T-cell (primary cell): Measurements from ENCODE around the gene NKX1-1. TPM values are rescaled to one million over a fixed set of nuclear protein-coding genes. Genes with fewer than 3 reads are reported as not detected.
"Not testable (repeated sequence)": the region's sequence is repeated elsewhere in the genome, so short reads cannot be mapped to it uniquely, and the experiment has no call there.

ENCODE experiments used
- ATAC-seq, 4 experiments: fragments of 200-7000 bp in 3 of 4; fragments of 150-1000 bp in 1 of 4; cut with Tn5 transposase; replicated peaks in 1 of 4; 1 replicate in 3 of 4; 2 replicates in 1 of 4; pipeline ENCODE4 v1.10.0; 2021; ENCODE audit warnings: moderate library complexity in 3 of 4, mild to moderate bottlenecking in 2 of 4, moderate number of reproducible peaks in 1 of 4
- CTCF ChIA-PET, 2 donors: fragments of 300-600 bp; sonication (Branson Sonifier 250); formaldehyde crosslinking; loops; one replicate each; lab custom pipeline; 2022; ENCODE audit warnings: antibody characterized with exemption in 2 of 2; lab: Charles Lee
- POLR2A ChIA-PET, 2 donors: fragments of 300-600 bp; sonication (Branson Sonifier 250); formaldehyde crosslinking; loops; one replicate each; lab custom pipeline; 2022; ENCODE audit warnings: antibody characterized with exemption in 2 of 2; lab: Charles Lee
- DNase-seq, 35 experiments: peaks; one replicate each; pipeline versions ENCODE4 v3.0.0 to v3.0.0-alpha.2; 2013 to 2023
- H3K27ac ChIP-seq: one replicate; pipeline ENCODE4 v1.5.1; 2013; ENCODE audit warnings: low read length
- H3K27me3 ChIP-seq, 2 experiments: replicated peaks in 1 of 2; 1 replicate in 1 of 2; 2 replicates in 1 of 2; pipeline versions ENCODE4 v1.6.1 to v1.7.0; 2013; ENCODE audit warnings: low read length in 1 of 2, mixed read lengths in 1 of 2; ENCODE audit not compliant: control insufficient read depth in 2 of 2, insufficient read depth in 2 of 2; ENCODE audit errors: extremely low read depth in 1 of 2
- H3K36me3 ChIP-seq, 2 donors: 1 replicate in 1 of 2; 2 replicates in 1 of 2; pipeline versions ENCODE4 v1.6.1 to v1.7.0; 2013; ENCODE audit warnings: low read length in 1 of 2; ENCODE audit not compliant: control insufficient read depth in 2 of 2, insufficient read depth in 1 of 2; ENCODE audit errors: extremely low read depth in 1 of 2
- H3K4me1 ChIP-seq, 2 experiments: 1 replicate in 1 of 2; 2 replicates in 1 of 2; pipeline versions ENCODE4 v1.6.1 to v1.7.0; 2013; ENCODE audit warnings: low read length in 2 of 2, mixed read lengths in 1 of 2; ENCODE audit not compliant: insufficient read depth in 2 of 2, control insufficient read depth in 1 of 2; ENCODE audit errors: extremely low read depth in 1 of 2
- H3K4me3 ChIP-seq, 2 donors: 1 replicate in 1 of 2; 2 replicates in 1 of 2; pipeline versions ENCODE4 v1.5.1 to v1.7.0; 2013; ENCODE audit warnings: mild to moderate bottlenecking in 2 of 2, low read length in 1 of 2, moderate library complexity in 1 of 2; ENCODE audit not compliant: control insufficient read depth in 1 of 2; ENCODE audit errors: extremely low read depth in 1 of 2
- H3K9me3 ChIP-seq: 2 replicates; pipeline ENCODE4 v1.7.0; 2013
- H3K27ac Mint-ChIP-seq, 2 donors: one replicate each; pipeline ENCODE4 v1.8.0; 2020 to 2021; ENCODE audit warnings: mild to moderate bottlenecking in 2 of 2, mixed read lengths in 2 of 2
- H3K27me3 Mint-ChIP-seq, 2 donors: one replicate each; pipeline ENCODE4 v1.8.0; 2021 to 2022; ENCODE audit warnings: mixed read lengths in 2 of 2
- H3K36me3 Mint-ChIP-seq: one replicate; pipeline ENCODE4 v1.8.0; 2021; ENCODE audit warnings: mixed read lengths
- H3K4me1 Mint-ChIP-seq, 3 donors: one replicate each; pipeline ENCODE4 v1.8.0; 2020 to 2022; ENCODE audit warnings: mixed read lengths in 3 of 3, mild to moderate bottlenecking in 1 of 3
- H3K4me3 Mint-ChIP-seq, 3 donors: one replicate each; pipeline ENCODE4 v1.8.0; 2020 to 2022; ENCODE audit warnings: mild to moderate bottlenecking in 3 of 3, mixed read lengths in 3 of 3, moderate library complexity in 3 of 3
- H3K9me3 Mint-ChIP-seq, 3 donors: one replicate each; pipeline ENCODE4 v1.8.0; 2020 to 2022; ENCODE audit warnings: mixed read lengths in 3 of 3
- WGBS: methylation state at CpG from one replicate; pipeline ENCODE4 v1.1.5; 2013; ENCODE audit warnings: missing lambda C conversion rate; ENCODE audit not compliant: insufficient coverage; 5-methylcytosine and 5-hydroxymethylcytosine counted together
- total RNA-seq, 35 experiments: library from RNA in 6 of 35; stranded (reverse) in 6 of 35; fragments of 120-200 nt in 1 of 35; gene quantifications; one replicate each; pipeline versions ENCODE4 v1.2.1 to v1.2.4 and lab custom pipeline; 2013 to 2026

NKX1-1 gene
- total RNA-seq, 5 donors from 2014 or later (not counting 1 experiment from before 2014, with no cell fraction given): not detected

- H3K27me3 Mint-ChIP-seq: peaks cover 9 to 13% of the 10 kb centered on the region in 2 donors
- H3K36me3 Mint-ChIP-seq, DNase-seq, H3K36me3 ChIP-seq, H3K4me3 Mint-ChIP-seq, CTCF ChIA-PET, H3K4me3 ChIP-seq, H3K27ac ChIP-seq, H3K4me1 Mint-ChIP-seq, H3K9me3 ChIP-seq, POLR2A ChIA-PET, ATAC-seq, H3K9me3 Mint-ChIP-seq, H3K27ac Mint-ChIP-seq, H3K4me1 ChIP-seq: not testable (repeated sequence)
- H3K27me3 ChIP-seq: peaks cover 0 to 36% of the 10 kb centered on the region in 2 experiments
- 80% methylated on average over 3 of the region's 4 CpGs for WGBS
These were observed 37.5 kb upstream of the NKX1-1 start for GRCh38 chr4:1443688-1444172.

GRCh38 chr4:1427010-1427409, 20.8 kb upstream of the NKX1-1 start:
- H3K4me1 ChIP-seq: no peaks in the 10 kb centered on the region
- CTCF ChIA-PET: no interaction called here

GRCh38 chr4:1421657-1422056, 15.4 kb upstream of the NKX1-1 start:
- Histone ChIP-seq H3K9me3 (no peaks in the 10 kb centered on the region), H3K4me3 (no peak overlapping the region), H3K27me3 (peaks cover 3 to 39% of the 10 kb centered on the region in 2 experiments), H3K4me1 (no peaks in the 10 kb centered on the region), H3K36me3 (no peaks in the 10 kb centered on the region), H3K27ac (no peak overlapping the region)
- DNase-seq (no peak), ATAC-seq (no peak)
- Mint-ChIP-seq H3K27me3 (peaks cover 28 to 52% of the 10 kb centered on the region in 2 donors), H3K4me3 (no peak overlapping the region), H3K9me3 (no peaks in the 10 kb centered on the region), H3K4me1 (no peaks in the 10 kb centered on the region), H3K36me3 (no peaks in the 10 kb centered on the region), H3K27ac (no peak overlapping the region)
- POLR2A ChIA-PET: no interaction called here
- no CpG with 5 or more reads among the region's 2 CpGs for WGBS
- CTCF ChIA-PET: no interaction called here

More at GRCh38 chr4:1427010-1427409, 20.8 kb upstream of the NKX1-1 start:
- peaks cover 17 to 27% of the 10 kb centered on the region in 2 donors for H3K27me3 Mint-ChIP-seq
- no peaks in the 10 kb centered on the region for H3K9me3 ChIP-seq
- H3K4me3 ChIP-seq: no peak overlapping the region
- H3K27ac ChIP-seq: no peak overlapping the region
- H3K4me1 Mint-ChIP-seq: no peaks in the 10 kb centered on the region
- DNase-seq: no peak
- POLR2A ChIA-PET: no interaction called here
- no peak overlapping the region for H3K27ac Mint-ChIP-seq
- peaks cover 3 to 15% of the 10 kb centered on the region in 2 experiments for H3K27me3 ChIP-seq
- H3K36me3 Mint-ChIP-seq: no peaks in the 10 kb centered on the region
- 71% methylated on average over 1 of the region's 5 CpGs for WGBS
- no peak for ATAC-seq
- H3K4me3 Mint-ChIP-seq: no peak overlapping the region
- H3K36me3 ChIP-seq: no peaks in the 10 kb centered on the region
- H3K9me3 Mint-ChIP-seq: no peaks in the 10 kb centered on the region

- Histone ChIP-seq H3K9me3 (no peaks in the 10 kb centered on the region), H3K4me3 (no peak overlapping the region), H3K27ac (no peak overlapping the region), H3K4me1 (no peaks in the 10 kb centered on the region), H3K27me3 (peaks cover 7 to 50% of the 10 kb centered on the region in 2 experiments), H3K36me3 (no peaks in the 10 kb centered on the region)
- Mint-ChIP-seq H3K4me3 (no peak overlapping the region), H3K4me1 (peaks cover 0 to 7% (median 4%) of the 10 kb centered on the region in 3 donors), H3K36me3 (no peaks in the 10 kb centered on the region), H3K9me3 (no peaks in the 10 kb centered on the region), H3K27ac (no peak overlapping the region), H3K27me3 (peaks cover 25 to 58% of the 10 kb centered on the region in 2 donors)
- ATAC-seq (no peak), DNase-seq (peak in 1 of 35 experiments; percentile 2)
- ChIA-PET CTCF (no interaction called here), POLR2A (no interaction called here)
- WGBS: 84% methylated on average over 4 of the region's 13 CpGs
These were observed 13.5 kb upstream of the NKX1-1 start for GRCh38 chr4:1419708-1420107.

- H3K4me3 Mint-ChIP-seq: no peak overlapping the region
- H3K27me3 ChIP-seq: peaks cover 7 to 51% of the 10 kb centered on the region in 2 experiments
- no peak overlapping the region for H3K4me3 ChIP-seq
- WGBS: 68% methylated on average over 14 of the region's 17 CpGs
- ChIA-PET POLR2A (no interaction called here), CTCF (no interaction called here)
- H3K27ac Mint-ChIP-seq: no peak overlapping the region
- DNase-seq (peak in 1 of 35 experiments; percentile 7), ATAC-seq (no peak)
- peaks cover 24 to 52% of the 10 kb centered on the region in 2 donors for H3K27me3 Mint-ChIP-seq
- no peaks in the 10 kb centered on the region for H3K36me3 ChIP-seq
- no peaks in the 10 kb centered on the region for H3K9me3 ChIP-seq
- no peaks in the 10 kb centered on the region for H3K9me3 Mint-ChIP-seq
- peaks cover 0 to 7% (median 6%) of the 10 kb centered on the region in 3 donors for H3K4me1 Mint-ChIP-seq
- H3K4me1 ChIP-seq: no peaks in the 10 kb centered on the region
- H3K27ac ChIP-seq: no peak overlapping the region
- H3K36me3 Mint-ChIP-seq: no peaks in the 10 kb centered on the region
These were observed 12.4 kb upstream of the NKX1-1 start for GRCh38 chr4:1418494-1419285.

GRCh38 chr4:1417522-1418390, 11.5 kb upstream of the NKX1-1 start:
- no peak overlapping the region for H3K27ac ChIP-seq
- H3K4me3 ChIP-seq: no peak overlapping the region

More at GRCh38 chr4:1417522-1418390, 11.5 kb upstream of the NKX1-1 start:
- ATAC-seq (no peak), DNase-seq (peak in 1 of 35 experiments; percentile 9)
- H3K27me3 ChIP-seq: peaks cover 9 to 58% of the 10 kb centered on the region in 2 experiments
- ChIA-PET CTCF (no interaction called here), POLR2A (no interaction called here)
- peaks cover 34 to 62% of the 10 kb centered on the region in 2 donors for H3K27me3 Mint-ChIP-seq
- no peaks in the 10 kb centered on the region for H3K36me3 Mint-ChIP-seq
- H3K4me1 ChIP-seq: no peaks in the 10 kb centered on the region
- H3K4me1 Mint-ChIP-seq: peaks cover 0 to 7% (median 6%) of the 10 kb centered on the region in 3 donors
- no peaks in the 10 kb centered on the region for H3K9me3 ChIP-seq
- H3K9me3 Mint-ChIP-seq: no peaks in the 10 kb centered on the region
- no peaks in the 10 kb centered on the region for H3K36me3 ChIP-seq
- 91% methylated on average over 23 of the region's 33 CpGs for WGBS
- no peak overlapping the region for H3K27ac Mint-ChIP-seq
- no peak overlapping the region for H3K4me3 Mint-ChIP-seq
